Measurements from ENCODE around the gene PTPRA.

DNA sequence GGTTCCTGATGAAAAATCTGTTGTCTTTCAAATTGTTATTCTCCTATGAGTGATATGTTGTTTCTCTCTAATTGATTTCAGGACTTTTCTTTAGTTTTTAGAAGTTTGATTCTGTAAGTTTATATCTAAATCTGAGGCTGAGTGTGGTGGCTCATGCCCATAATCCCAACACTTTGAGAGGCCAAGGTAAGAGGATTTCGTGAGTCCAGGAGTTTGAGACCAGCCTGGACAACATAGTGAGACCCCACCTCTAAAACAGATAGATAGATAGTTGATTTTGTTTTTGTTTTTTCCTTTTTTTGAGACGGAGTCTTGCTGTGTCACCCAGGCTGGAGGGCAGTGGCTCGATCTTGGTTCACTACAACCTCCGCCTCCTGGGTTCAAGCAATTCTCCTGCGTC lies 64.6 kb downstream of the PTPRA start:
- TF ChIP-seq POLR2A (IDR thresholded peaks at IDR 0.05; ENCODE audit: extremely low read depth, insufficient read length): no peak
- TF ChIP-seq, protein P1, sequence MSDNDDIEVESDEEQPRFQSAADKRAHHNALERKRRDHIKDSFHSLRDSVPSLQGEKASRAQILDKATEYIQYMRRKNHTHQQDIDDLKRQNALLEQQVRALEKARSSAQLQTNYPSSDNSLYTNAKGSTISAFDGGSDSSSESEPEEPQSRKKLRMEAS (IDR thresholded peaks at IDR 0.05; ENCODE audit: low read depth, low read length): no peak
- TF ChIP-seq, protein P2, sequence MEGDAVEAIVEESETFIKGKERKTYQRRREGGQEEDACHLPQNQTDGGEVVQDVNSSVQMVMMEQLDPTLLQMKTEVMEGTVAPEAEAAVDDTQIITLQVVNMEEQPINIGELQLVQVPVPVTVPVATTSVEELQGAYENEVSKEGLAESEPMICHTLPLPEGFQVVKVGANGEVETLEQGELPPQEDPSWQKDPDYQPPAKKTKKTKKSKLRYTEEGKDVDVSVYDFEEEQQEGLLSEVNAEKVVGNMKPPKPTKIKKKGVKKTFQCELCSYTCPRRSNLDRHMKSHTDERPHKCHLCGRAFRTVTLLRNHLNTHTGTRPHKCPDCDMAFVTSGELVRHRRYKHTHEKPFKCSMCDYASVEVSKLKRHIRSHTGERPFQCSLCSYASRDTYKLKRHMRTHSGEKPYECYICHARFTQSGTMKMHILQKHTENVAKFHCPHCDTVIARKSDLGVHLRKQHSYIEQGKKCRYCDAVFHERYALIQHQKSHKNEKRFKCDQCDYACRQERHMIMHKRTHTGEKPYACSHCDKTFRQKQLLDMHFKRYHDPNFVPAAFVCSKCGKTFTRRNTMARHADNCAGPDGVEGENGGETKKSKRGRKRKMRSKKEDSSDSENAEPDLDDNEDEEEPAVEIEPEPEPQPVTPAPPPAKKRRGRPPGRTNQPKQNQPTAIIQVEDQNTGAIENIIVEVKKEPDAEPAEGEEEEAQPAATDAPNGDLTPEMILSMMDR (IDR thresholded peaks at IDR 0.05; ENCODE audit: low read depth, low read length): no peak
